Neural cell (in vitro differentiated cells): Measurements from ENCODE around the gene JMJD4.

Source experiments
- MXI1 ChIP-seq: fragments of 450-650 bp; conservative IDR thresholded peaks from 2 replicates; pipeline ENCODE4 v1.6.1; 2014; ENCODE audit warnings: antibody characterized with exemption, mild to moderate bottlenecking; ENCODE audit not compliant: poor library complexity, severe bottlenecking
- POLR2AphosphoS5 ChIP-seq: IDR thresholded peaks from 2 replicates; pipeline ENCODE4 v1.6.1; 2012
- TF ChIP-seq, protein P1 (sequence below): fragments of 450-650 bp; IDR thresholded peaks from 2 replicates; pipeline ENCODE4 v1.5.1; 2014; ENCODE audit warnings: antibody characterized with exemption, mild to moderate bottlenecking, moderate library complexity; ENCODE audit not compliant: poor library complexity, severe bottlenecking
- TF ChIP-seq, protein P2 (sequence below): IDR thresholded peaks from 2 replicates; pipeline ENCODE4 v1.6.1; 2012; ENCODE audit warnings: borderline replicate concordance

DNA sequence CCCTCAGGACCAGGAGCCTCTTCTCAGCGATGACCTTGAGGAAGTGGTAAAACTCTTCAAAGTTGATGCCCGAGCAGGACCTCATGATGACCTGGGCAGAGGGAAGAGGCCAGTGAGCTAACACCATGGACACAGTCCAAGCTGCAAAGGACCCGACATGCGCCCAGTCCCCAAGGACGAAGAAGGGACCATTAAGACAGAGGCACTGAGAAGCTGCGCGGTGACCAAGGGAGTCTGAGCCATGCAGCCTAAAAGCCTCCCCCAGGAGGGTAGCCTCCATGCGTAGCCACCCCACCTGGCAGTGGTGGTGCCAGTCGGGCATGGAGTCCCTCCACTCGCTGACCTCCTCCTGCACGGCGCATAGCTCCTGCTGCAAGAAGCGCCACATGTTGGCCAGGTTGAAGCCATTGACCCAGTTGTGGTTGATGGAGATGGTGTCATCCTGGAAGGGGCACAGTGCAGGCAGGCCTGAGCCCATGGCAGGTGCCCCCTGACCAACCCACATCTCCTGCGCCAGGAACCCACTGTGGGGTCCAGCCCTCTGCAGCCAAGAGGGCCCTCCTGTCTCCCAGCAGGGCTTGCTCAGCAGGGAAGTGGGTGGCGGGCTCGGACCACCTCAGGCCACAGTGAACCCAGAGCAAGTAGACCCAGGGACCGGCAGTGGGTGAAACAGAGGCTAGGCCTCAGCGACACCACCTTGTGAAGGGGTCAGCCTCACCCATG lies 2.4 kb downstream of the JMJD4 start:
- TF ChIP-seq, protein P1, sequence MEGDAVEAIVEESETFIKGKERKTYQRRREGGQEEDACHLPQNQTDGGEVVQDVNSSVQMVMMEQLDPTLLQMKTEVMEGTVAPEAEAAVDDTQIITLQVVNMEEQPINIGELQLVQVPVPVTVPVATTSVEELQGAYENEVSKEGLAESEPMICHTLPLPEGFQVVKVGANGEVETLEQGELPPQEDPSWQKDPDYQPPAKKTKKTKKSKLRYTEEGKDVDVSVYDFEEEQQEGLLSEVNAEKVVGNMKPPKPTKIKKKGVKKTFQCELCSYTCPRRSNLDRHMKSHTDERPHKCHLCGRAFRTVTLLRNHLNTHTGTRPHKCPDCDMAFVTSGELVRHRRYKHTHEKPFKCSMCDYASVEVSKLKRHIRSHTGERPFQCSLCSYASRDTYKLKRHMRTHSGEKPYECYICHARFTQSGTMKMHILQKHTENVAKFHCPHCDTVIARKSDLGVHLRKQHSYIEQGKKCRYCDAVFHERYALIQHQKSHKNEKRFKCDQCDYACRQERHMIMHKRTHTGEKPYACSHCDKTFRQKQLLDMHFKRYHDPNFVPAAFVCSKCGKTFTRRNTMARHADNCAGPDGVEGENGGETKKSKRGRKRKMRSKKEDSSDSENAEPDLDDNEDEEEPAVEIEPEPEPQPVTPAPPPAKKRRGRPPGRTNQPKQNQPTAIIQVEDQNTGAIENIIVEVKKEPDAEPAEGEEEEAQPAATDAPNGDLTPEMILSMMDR, result no peak
- TF ChIP-seq, protein P2, sequence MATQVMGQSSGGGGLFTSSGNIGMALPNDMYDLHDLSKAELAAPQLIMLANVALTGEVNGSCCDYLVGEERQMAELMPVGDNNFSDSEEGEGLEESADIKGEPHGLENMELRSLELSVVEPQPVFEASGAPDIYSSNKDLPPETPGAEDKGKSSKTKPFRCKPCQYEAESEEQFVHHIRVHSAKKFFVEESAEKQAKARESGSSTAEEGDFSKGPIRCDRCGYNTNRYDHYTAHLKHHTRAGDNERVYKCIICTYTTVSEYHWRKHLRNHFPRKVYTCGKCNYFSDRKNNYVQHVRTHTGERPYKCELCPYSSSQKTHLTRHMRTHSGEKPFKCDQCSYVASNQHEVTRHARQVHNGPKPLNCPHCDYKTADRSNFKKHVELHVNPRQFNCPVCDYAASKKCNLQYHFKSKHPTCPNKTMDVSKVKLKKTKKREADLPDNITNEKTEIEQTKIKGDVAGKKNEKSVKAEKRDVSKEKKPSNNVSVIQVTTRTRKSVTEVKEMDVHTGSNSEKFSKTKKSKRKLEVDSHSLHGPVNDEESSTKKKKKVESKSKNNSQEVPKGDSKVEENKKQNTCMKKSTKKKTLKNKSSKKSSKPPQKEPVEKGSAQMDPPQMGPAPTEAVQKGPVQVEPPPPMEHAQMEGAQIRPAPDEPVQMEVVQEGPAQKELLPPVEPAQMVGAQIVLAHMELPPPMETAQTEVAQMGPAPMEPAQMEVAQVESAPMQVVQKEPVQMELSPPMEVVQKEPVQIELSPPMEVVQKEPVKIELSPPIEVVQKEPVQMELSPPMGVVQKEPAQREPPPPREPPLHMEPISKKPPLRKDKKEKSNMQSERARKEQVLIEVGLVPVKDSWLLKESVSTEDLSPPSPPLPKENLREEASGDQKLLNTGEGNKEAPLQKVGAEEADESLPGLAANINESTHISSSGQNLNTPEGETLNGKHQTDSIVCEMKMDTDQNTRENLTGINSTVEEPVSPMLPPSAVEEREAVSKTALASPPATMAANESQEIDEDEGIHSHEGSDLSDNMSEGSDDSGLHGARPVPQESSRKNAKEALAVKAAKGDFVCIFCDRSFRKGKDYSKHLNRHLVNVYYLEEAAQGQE, result no peak
- TF ChIP-seq POLR2AphosphoS5 (no peak), MXI1 (no peak)
